Measurements from ENCODE around the gene KLHL22.

Gene KLHL22

GRCh38 chr22:20499769-20500168 is 4.2 kb upstream of the KLHL22 start:
- Histone ChIP-seq H3K23ac (ENCODE audit: low read length) (no peak overlapping the region), H3K4me3 (ENCODE audit: low read depth, low read length) (no peak overlapping the region), H2BK12ac (ENCODE audit: low read length) (no peak overlapping the region), H2BK120ac (ENCODE audit: insufficient read depth, low read length, poor library complexity) (no peak overlapping the region), H3K36me3 (ENCODE audit: control insufficient read depth in 1 of 2, insufficient read depth in 2 of 2, low read length in 2 of 2) (peaks cover 0 to 2% of the 10 kb centered on the region in 2 experiments), H2AFZ (ENCODE audit: insufficient read depth, low read length, poor library complexity) (no peak overlapping the region), H3K18ac (ENCODE audit: low read length) (no peak overlapping the region), H4K12ac (ENCODE audit: low read depth, low read length) (no peak overlapping the region), H3K27ac (ENCODE audit: low read depth, low read length) (no peak overlapping the region), H3K27me3 (ENCODE audit: insufficient read depth, low read length) (no peaks in the 10 kb centered on the region), H2BK5ac (ENCODE audit: low read depth, low read length, poor library complexity) (no peak overlapping the region), H3K9ac (ENCODE audit: low read length) (no peak overlapping the region), H2AK5ac (ENCODE audit: low read length) (no peak overlapping the region), H4K8ac (ENCODE audit: low read depth, low read length) (no peak overlapping the region), H3K14ac (ENCODE audit: low read length) (no peak overlapping the region), H3K9me3 (ENCODE audit: insufficient read depth, low read depth, low read length) (no peaks in the 10 kb centered on the region), H3K4ac (ENCODE audit: low read depth, low read length) (no peak overlapping the region), H4K91ac (ENCODE audit: low read depth, low read length) (no peak overlapping the region), H3K4me2 (ENCODE audit: low read length) (no peak overlapping the region), H3K4me1 (ENCODE audit: control insufficient read depth in 1 of 2, insufficient read depth in 2 of 2, low read length in 2 of 2) (peaks cover 10 to 14% of the 10 kb centered on the region in 2 experiments), H3K79me1 (ENCODE audit: low read length) (peaks cover 18% of the 10 kb centered on the region), H3K79me2 (ENCODE audit: control insufficient read depth, insufficient read depth, low read length, poor library complexity) (peaks cover 10% of the 10 kb centered on the region)
- DNase-seq, result no peak
- no CpG with 5 or more reads among the region's 7 CpGs for WGBS (ENCODE audit: extremely low coverage, insufficient coverage, insufficient read length)

DNA sequence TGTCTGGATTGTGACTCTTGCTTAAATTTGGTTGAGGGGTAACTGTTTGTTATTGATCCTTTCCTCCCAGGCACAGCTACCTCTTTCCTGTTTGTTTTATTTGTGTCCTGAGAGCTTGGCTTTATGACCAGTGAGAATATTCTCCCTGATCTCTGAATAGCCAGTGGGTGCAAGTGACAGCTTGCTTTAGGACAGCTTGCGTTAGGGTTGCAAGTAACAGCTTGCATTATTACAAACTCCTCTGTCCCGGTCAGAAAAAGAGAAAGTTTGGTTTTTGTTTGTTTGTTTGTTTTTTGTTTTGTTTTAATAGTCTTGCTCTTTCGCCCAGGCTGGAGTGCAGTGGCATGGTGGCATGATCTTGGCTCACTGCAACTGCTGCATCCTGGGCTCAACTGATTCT is 3.3 kb upstream of the KLHL22 start:
- Histone ChIP-seq H4K8ac (ENCODE audit: low read depth, low read length) (no peak overlapping the region), H3K4me2 (ENCODE audit: low read length) (no peak overlapping the region), H3K4ac (ENCODE audit: low read depth, low read length) (no peak overlapping the region), H2BK120ac (ENCODE audit: insufficient read depth, low read length, poor library complexity) (no peak overlapping the region), H3K79me2 (ENCODE audit: control insufficient read depth, insufficient read depth, low read length, poor library complexity) (peaks cover 11% of the 10 kb centered on the region), H3K27me3 (ENCODE audit: insufficient read depth, low read length) (no peaks in the 10 kb centered on the region), H3K14ac (ENCODE audit: low read length) (no peak overlapping the region), H2AFZ (ENCODE audit: insufficient read depth, low read length, poor library complexity) (no peak overlapping the region), H3K4me1 (ENCODE audit: control insufficient read depth in 1 of 2, insufficient read depth in 2 of 2, low read length in 2 of 2) (peaks cover 8 to 14% of the 10 kb centered on the region in 2 experiments), H3K4me3 (ENCODE audit: low read depth, low read length) (no peak overlapping the region), H4K12ac (ENCODE audit: low read depth, low read length) (no peak overlapping the region), H3K79me1 (ENCODE audit: low read length) (peaks cover 16% of the 10 kb centered on the region), H3K27ac (ENCODE audit: low read depth, low read length) (no peak overlapping the region), H3K9ac (ENCODE audit: low read length) (no peak overlapping the region), H3K9me3 (ENCODE audit: insufficient read depth, low read depth, low read length) (no peaks in the 10 kb centered on the region), H3K36me3 (ENCODE audit: control insufficient read depth in 1 of 2, insufficient read depth in 2 of 2, low read length in 2 of 2) (peaks cover 0 to 2% of the 10 kb centered on the region in 2 experiments), H2AK5ac (ENCODE audit: low read length) (no peak overlapping the region), H3K18ac (ENCODE audit: low read length) (no peak overlapping the region), H3K23ac (ENCODE audit: low read length) (no peak overlapping the region), H4K91ac (ENCODE audit: low read depth, low read length) (no peak overlapping the region), H2BK5ac (ENCODE audit: low read depth, low read length, poor library complexity) (no peak overlapping the region), H2BK12ac (ENCODE audit: low read length) (no peak overlapping the region)
- WGBS (ENCODE audit: extremely low coverage, insufficient coverage, insufficient read length), result no CpG with 5 or more reads among the region's 3 CpGs
- DNase-seq, result no peak

GRCh38 chr22:20497426-20497825 is 1.8 kb upstream of the KLHL22 start:
- no peak overlapping the region for H3K4me2 ChIP-seq (ENCODE audit: low read length)
- DNase-seq, result no peak
- no CpG with 5 or more reads among the region's 3 CpGs for WGBS (ENCODE audit: extremely low coverage, insufficient coverage, insufficient read length)

DNA sequence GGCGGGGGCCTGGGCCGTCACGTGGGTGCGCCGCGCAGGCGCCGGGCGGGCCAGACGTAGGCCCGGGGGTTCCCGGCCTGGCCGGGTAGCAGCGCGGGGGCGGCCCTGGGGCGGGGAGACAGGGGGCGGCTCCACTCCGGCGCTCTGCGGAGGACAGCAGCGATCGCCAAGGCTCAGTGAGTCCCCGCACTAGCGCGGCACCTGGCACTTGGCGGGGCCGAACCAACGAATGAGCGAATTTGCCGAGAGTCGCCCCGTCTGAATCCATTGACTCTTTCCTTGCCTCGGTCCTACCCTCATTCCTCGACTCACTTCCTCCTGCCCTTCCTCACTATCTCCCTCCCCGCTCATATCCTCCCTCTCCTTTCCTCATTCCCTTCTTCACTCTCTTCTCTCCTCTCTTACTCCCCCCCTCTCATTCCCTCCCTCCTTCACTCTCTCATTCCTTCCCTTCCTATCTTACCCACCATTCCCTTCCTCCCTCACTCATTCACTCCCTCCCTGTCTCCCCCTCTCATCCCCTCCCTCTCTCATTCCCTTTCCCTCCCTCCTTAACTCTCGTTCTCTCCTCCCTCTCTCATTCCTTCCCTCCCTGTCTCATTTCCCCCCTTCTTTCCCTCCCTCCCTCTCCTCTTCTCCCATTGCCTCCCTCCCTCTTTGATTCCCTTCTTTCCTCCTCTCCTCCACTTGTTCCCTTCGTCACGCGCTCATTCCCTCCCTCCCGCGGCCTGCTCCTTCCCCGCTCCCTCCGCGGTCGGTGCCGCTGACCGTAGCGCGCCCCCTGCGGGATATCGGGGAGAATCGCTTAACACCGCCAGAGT is 476 bp upstream of the KLHL22 start:
- peak; percentile 91 to 94 for DNase-seq
- Histone ChIP-seq H3K14ac (ENCODE audit: low read length) (peak overlapping the region; percentile 95), H2BK5ac (ENCODE audit: low read depth, low read length, poor library complexity) (peak overlapping the region; percentile 95), H3K9me3 (ENCODE audit: insufficient read depth, low read depth, low read length) (no peaks in the 10 kb centered on the region), H3K79me1 (ENCODE audit: low read length) (peaks cover 13% of the 10 kb centered on the region), H3K18ac (ENCODE audit: low read length) (peak overlapping the region; percentile 94), H3K4me1 (ENCODE audit: control insufficient read depth in 1 of 2, insufficient read depth in 2 of 2, low read length in 2 of 2) (peaks cover 6 to 11% of the 10 kb centered on the region in 2 experiments), H3K27ac (ENCODE audit: low read depth, low read length) (peak overlapping the region; percentile 93), H3K4me2 (ENCODE audit: low read length) (peak overlapping the region; percentile 69), H4K8ac (ENCODE audit: low read depth, low read length) (peak overlapping the region; percentile 90), H2BK12ac (ENCODE audit: low read length) (peak overlapping the region; percentile 92), H3K36me3 (ENCODE audit: control insufficient read depth in 1 of 2, insufficient read depth in 2 of 2, low read length in 2 of 2) (no peaks in the 10 kb centered on the region), H2AK5ac (ENCODE audit: low read length) (peak overlapping the region; percentile 52), H3K4ac (ENCODE audit: low read depth, low read length) (peak overlapping the region; percentile 55), H3K9ac (ENCODE audit: low read length) (peak overlapping the region; percentile 75), H2BK120ac (ENCODE audit: insufficient read depth, low read length, poor library complexity) (peak overlapping the region; percentile 92), H3K79me2 (ENCODE audit: control insufficient read depth, insufficient read depth, low read length, poor library complexity) (peaks cover 11% of the 10 kb centered on the region), H3K23ac (ENCODE audit: low read length) (no peak overlapping the region), H4K12ac (ENCODE audit: low read depth, low read length) (peak overlapping the region; percentile 95), H3K27me3 (ENCODE audit: insufficient read depth, low read length) (no peaks in the 10 kb centered on the region), H4K91ac (ENCODE audit: low read depth, low read length) (peak overlapping the region; percentile 89), H3K4me3 (ENCODE audit: low read depth, low read length) (peak overlapping the region; percentile 75), H2AFZ (ENCODE audit: insufficient read depth, low read length, poor library complexity) (peak overlapping the region; percentile 91)
- whole genome bisulfite sequencing (ENCODE audit: extremely low coverage, insufficient coverage, insufficient read length), result 97% methylated on average over 2 of the region's 54 CpGs

More at GRCh38 chr22:20497426-20497825, 1.8 kb upstream of the KLHL22 start:
- no peak overlapping the region for H2AK5ac ChIP-seq (ENCODE audit: low read length)
- H2BK120ac ChIP-seq (ENCODE audit: insufficient read depth, low read length, poor library complexity), result no peak overlapping the region
- no peak overlapping the region for H3K18ac ChIP-seq (ENCODE audit: low read length)
- H3K79me1 ChIP-seq (ENCODE audit: low read length), result peaks cover 13% of the 10 kb centered on the region
- H2AFZ ChIP-seq (ENCODE audit: insufficient read depth, low read length, poor library complexity), result no peak overlapping the region
- H3K14ac ChIP-seq (ENCODE audit: low read length), result no peak overlapping the region
- H3K79me2 ChIP-seq (ENCODE audit: control insufficient read depth, insufficient read depth, low read length, poor library complexity), result peaks cover 11% of the 10 kb centered on the region
- no peak overlapping the region for H4K8ac ChIP-seq (ENCODE audit: low read depth, low read length)
- H4K91ac ChIP-seq (ENCODE audit: low read depth, low read length), result no peak overlapping the region
- peaks cover 0 to 2% of the 10 kb centered on the region in 2 experiments for H3K36me3 ChIP-seq (ENCODE audit: control insufficient read depth in 1 of 2, insufficient read depth in 2 of 2, low read length in 2 of 2)
- H2BK5ac ChIP-seq (ENCODE audit: low read depth, low read length, poor library complexity), result no peak overlapping the region
- no peaks in the 10 kb centered on the region for H3K27me3 ChIP-seq (ENCODE audit: insufficient read depth, low read length)
- no peak overlapping the region for H3K27ac ChIP-seq (ENCODE audit: low read depth, low read length)
- no peak overlapping the region for H3K23ac ChIP-seq (ENCODE audit: low read length)
- H3K4ac ChIP-seq (ENCODE audit: low read depth, low read length), result no peak overlapping the region
- H3K4me1 ChIP-seq (ENCODE audit: control insufficient read depth in 1 of 2, insufficient read depth in 2 of 2, low read length in 2 of 2), result peaks cover 6 to 11% of the 10 kb centered on the region in 2 experiments
- no peak overlapping the region for H4K12ac ChIP-seq (ENCODE audit: low read depth, low read length)
- H2BK12ac ChIP-seq (ENCODE audit: low read length), result no peak overlapping the region
- H3K4me3 ChIP-seq (ENCODE audit: low read depth, low read length), result no peak overlapping the region
- no peaks in the 10 kb centered on the region for H3K9me3 ChIP-seq (ENCODE audit: insufficient read depth, low read depth, low read length)
- H3K9ac ChIP-seq (ENCODE audit: low read length), result no peak overlapping the region

Data from trophoblast cell (in vitro differentiated cells and primary cell).